ENCODE results near the gene CUBN.

DNA sequence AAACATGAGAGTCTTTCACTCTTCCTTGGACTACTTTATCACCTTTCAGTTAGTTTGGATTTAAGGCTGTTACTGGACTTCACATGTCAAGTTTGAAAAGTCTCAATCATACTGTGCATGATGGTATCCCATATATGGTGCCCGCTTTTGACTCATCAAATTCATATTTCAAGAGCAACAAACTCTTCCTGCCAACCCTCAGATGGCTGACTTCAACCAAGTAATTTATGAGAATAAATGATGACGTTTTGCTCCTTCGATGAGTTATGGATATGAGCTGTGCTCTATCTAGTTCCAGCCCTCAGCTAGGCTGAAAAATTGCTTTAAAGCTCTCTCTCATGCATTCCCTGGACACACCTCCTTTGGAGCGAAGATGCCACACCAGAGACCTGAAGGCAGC is 202.1 kb downstream of the CUBN start:
- TF ChIP-seq RNF2 (IDR thresholded peaks at IDR 0.05; ENCODE audit: borderline replicate concordance, low read depth): no peak
- no peak for TF ChIP-seq POLR2A (IDR thresholded peaks at IDR 0.05; ENCODE audit: low read length)
- no peak for TF ChIP-seq ESRRA (IDR thresholded peaks at IDR 0.05; ENCODE audit: borderline replicate concordance, low read length)
